Measurements from ENCODE around the gene NCSTN. TPM values are rescaled to one million over a fixed set of nuclear protein-coding genes. Genes with fewer than 3 reads are reported as not detected.

Gene NCSTN
- 77.3 TPM for total RNA-seq

- peak; percentile 71 to 96 (median 95) for DNase-seq (ENCODE audit: low read depth in 2 of 3, low spot score in 2 of 3)
These were observed at the start of gene NCSTN, which contains the start of gene COPA for GRCh38 chr1:160342953-160343869. TSS of gene NCSTN (plus strand) at chr1:160343383. CDS start at chr1:160343397, 14 bp downstream. TSS of gene COPA (minus strand) at chr1:160343250. CDS start at chr1:160343170, 80 bp downstream.

GRCh38 chr1:160296036-160296435 lies 47.1 kb upstream of the NCSTN start:
- DNase-seq (ENCODE audit: low read depth in 2 of 3, low spot score in 2 of 3) = no peak

- no peak for DNase-seq (ENCODE audit: low read depth in 2 of 3, low spot score in 2 of 3)
These were observed 43.0 kb upstream of the NCSTN start for GRCh38 chr1:160300173-160300572.

- peak in 2 of 3 donors; percentile 49 to 75 for DNase-seq (ENCODE audit: low read depth in 2 of 3, low spot score in 2 of 3)
These were observed 35.9 kb upstream of the NCSTN start for GRCh38 chr1:160307118-160307791.

- no peak for DNase-seq (ENCODE audit: low read depth in 2 of 3, low spot score in 2 of 3)
These were observed 34.6 kb upstream of the NCSTN start for GRCh38 chr1:160308451-160309184.

- DNase-seq (ENCODE audit: low read depth in 2 of 3, low spot score in 2 of 3) = no peak
These were observed 34.0 kb upstream of the NCSTN start for GRCh38 chr1:160309185-160309557.

GRCh38 chr1:160309571-160309970 lies 33.6 kb upstream of the NCSTN start:
- no peak for DNase-seq (ENCODE audit: low read depth in 2 of 3, low spot score in 2 of 3)

GRCh38 chr1:160315359-160315758 lies 27.8 kb upstream of the NCSTN start:
- no peak for DNase-seq (ENCODE audit: low read depth in 2 of 3, low spot score in 2 of 3)

GRCh38 chr1:160322831-160323230 lies 20.4 kb upstream of the NCSTN start:
- no peak for DNase-seq (ENCODE audit: low read depth in 2 of 3, low spot score in 2 of 3)

GRCh38 chr1:160325252-160325651 lies 17.9 kb upstream of the NCSTN start:
- DNase-seq (ENCODE audit: low read depth in 2 of 3, low spot score in 2 of 3) = no peak

- DNase-seq (ENCODE audit: low read depth in 2 of 3, low spot score in 2 of 3) = peak in 1 of 3 donors; percentile 12
These were observed 16.8 kb upstream of the NCSTN start for GRCh38 chr1:160326418-160326817.

- DNase-seq (ENCODE audit: low read depth in 2 of 3, low spot score in 2 of 3) = no peak
These were observed 15.0 kb upstream of the NCSTN start for GRCh38 chr1:160328184-160328583.

- DNase-seq (ENCODE audit: low read depth in 2 of 3, low spot score in 2 of 3) = no peak
These were observed 13.1 kb upstream of the NCSTN start for GRCh38 chr1:160330119-160330518.

GRCh38 chr1:160332516-160332915 lies 10.7 kb upstream of the NCSTN start:
- DNase-seq (ENCODE audit: low read depth in 2 of 3, low spot score in 2 of 3) = no peak

- DNase-seq (ENCODE audit: low read depth in 2 of 3, low spot score in 2 of 3) = no peak
These were observed 4.6 kb upstream of the NCSTN start for GRCh38 chr1:160338580-160338979.

- no peak for DNase-seq (ENCODE audit: low read depth in 2 of 3, low spot score in 2 of 3)
These were observed 3.0 kb upstream of the NCSTN start for GRCh38 chr1:160340146-160340545.

GRCh38 chr1:160340866-160341265 lies 2.3 kb upstream of the NCSTN start:
- DNase-seq (ENCODE audit: low read depth in 2 of 3, low spot score in 2 of 3) = no peak

GRCh38 chr1:160342526-160342925 lies 657 bp upstream of the NCSTN start:
- DNase-seq (ENCODE audit: low read depth in 2 of 3, low spot score in 2 of 3) = peak in 2 of 3 donors; percentile 4 to 15

GRCh38 chr1:160344241-160344640 lies 1.1 kb downstream of the NCSTN start:
- no peak for DNase-seq (ENCODE audit: low read depth in 2 of 3, low spot score in 2 of 3)

- no peak for DNase-seq (ENCODE audit: low read depth in 2 of 3, low spot score in 2 of 3)
These were observed 1.8 kb downstream of the NCSTN start for GRCh38 chr1:160344936-160345335.

- DNase-seq (ENCODE audit: low read depth in 2 of 3, low spot score in 2 of 3) = no peak
These were observed 3.3 kb downstream of the NCSTN start for GRCh38 chr1:160346463-160346862.
